SU-DHL-6 (cell line): ENCODE results near the gene ACE.

Experiments
- EZH2phosphoT487 ChIP-seq: fragments of 200-600 bp; sonication (generic), shearing (Covaris generic); conservative IDR thresholded peaks from 2 replicates; pipeline ENCODE4 v1.6.1; 2018; ENCODE audit warnings: mild to moderate bottlenecking, antibody characterized with exemption, low read length, moderate library complexity, mixed read lengths
- TF ChIP-seq, protein P1 (sequence below): fragments of 200-600 bp; sonication (generic); IDR thresholded peaks from one replicate; pipeline ENCODE4 v1.5.1; 2017; ENCODE audit warnings: antibody characterized with exemption, mild to moderate bottlenecking, low read length, moderate library complexity; ENCODE audit not compliant: insufficient read depth, poor library complexity, severe bottlenecking

DNA sequence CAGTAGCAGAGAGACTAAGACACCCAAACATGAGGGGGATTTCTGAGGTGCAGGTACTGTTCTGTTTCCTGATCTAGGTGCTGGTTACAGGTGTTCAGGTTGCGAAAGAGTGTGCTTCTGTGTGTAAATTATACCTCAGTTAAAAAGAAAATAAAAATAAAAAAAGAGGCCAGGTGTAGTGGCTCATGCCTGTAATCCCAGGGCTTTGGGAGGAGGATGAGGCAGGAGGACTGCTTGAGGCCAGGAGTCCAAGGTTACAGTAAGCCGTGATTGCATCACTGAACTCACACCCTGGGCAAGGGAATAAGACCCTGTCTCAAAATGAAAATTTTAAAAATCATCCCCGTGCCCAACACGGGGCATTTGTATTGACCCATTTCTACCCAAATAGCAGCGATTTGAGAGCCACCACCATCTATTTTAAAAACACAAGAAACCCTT, 70.2 kb downstream of the ACE start:
- TF ChIP-seq, protein P1, sequence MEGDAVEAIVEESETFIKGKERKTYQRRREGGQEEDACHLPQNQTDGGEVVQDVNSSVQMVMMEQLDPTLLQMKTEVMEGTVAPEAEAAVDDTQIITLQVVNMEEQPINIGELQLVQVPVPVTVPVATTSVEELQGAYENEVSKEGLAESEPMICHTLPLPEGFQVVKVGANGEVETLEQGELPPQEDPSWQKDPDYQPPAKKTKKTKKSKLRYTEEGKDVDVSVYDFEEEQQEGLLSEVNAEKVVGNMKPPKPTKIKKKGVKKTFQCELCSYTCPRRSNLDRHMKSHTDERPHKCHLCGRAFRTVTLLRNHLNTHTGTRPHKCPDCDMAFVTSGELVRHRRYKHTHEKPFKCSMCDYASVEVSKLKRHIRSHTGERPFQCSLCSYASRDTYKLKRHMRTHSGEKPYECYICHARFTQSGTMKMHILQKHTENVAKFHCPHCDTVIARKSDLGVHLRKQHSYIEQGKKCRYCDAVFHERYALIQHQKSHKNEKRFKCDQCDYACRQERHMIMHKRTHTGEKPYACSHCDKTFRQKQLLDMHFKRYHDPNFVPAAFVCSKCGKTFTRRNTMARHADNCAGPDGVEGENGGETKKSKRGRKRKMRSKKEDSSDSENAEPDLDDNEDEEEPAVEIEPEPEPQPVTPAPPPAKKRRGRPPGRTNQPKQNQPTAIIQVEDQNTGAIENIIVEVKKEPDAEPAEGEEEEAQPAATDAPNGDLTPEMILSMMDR, result no peak
- TF ChIP-seq EZH2phosphoT487, result no peak
